Heart right ventricle (tissue), 16 donors: ENCODE measurements around the gene THSD7A. TPM values are rescaled to one million over a fixed set of nuclear protein-coding genes. Genes with fewer than 3 reads are reported as not detected.

Experiments used
- ATAC-seq, 8 donors: fragments of 200-7000 bp; cut with Tn5 transposase; one replicate each; pipeline ENCODE4 v1.9.1; 2020; ENCODE audit warnings: mild to moderate bottlenecking in 8 of 8, moderate library complexity in 8 of 8, moderate number of reproducible peaks in 1 of 8
- DNase-seq, 2 donors: peaks; one replicate each; pipeline ENCODE4 v3.0.0-alpha.2; 2020
- H3K27ac ChIP-seq, 10 donors: fragments of 200-600 bp; sonication (generic) in 2 of 10; one replicate each; pipeline versions ENCODE4 v1.5.0 to v1.8.0; 2020 to 2022; ENCODE audit warnings: mild to moderate bottlenecking in 3 of 10
- H3K27me3 ChIP-seq, 7 donors: fragments of 200-600 bp; one replicate each; pipeline ENCODE4 v1.8.0; 2021 to 2022; ENCODE audit warnings: mild to moderate bottlenecking in 2 of 7
- H3K36me3 ChIP-seq, 9 donors: fragments of 200-600 bp; sonication (generic) in 1 of 9; one replicate each; pipeline versions ENCODE4 v1.5.0 to v1.8.0; 2020 to 2022; ENCODE audit warnings: mild to moderate bottlenecking in 2 of 9
- H3K4me1 ChIP-seq, 9 donors: fragments of 200-600 bp; sonication (generic) in 1 of 9; one replicate each; pipeline versions ENCODE4 v1.5.0 to v1.8.0; 2020 to 2022; ENCODE audit warnings: mild to moderate bottlenecking in 4 of 9
- H3K4me3 ChIP-seq, 10 donors: fragments of 200-600 bp; sonication (generic) in 2 of 10; one replicate each; pipeline versions ENCODE4 v1.5.0 to v1.8.0; 2020 to 2022; ENCODE audit warnings: mild to moderate bottlenecking in 7 of 10, moderate library complexity in 2 of 10
- H3K9me3 ChIP-seq, 11 donors: fragments of 200-600 bp in 10 of 11; sonication (generic) in 2 of 11; one replicate each; pipeline versions ENCODE4 v1.5.0 to v1.8.0; 2013 to 2022; ENCODE audit warnings: mild to moderate bottlenecking in 2 of 11, control low read depth in 1 of 11, moderate library complexity in 1 of 11
- CTCF ChIP-seq, 9 donors: fragments of 200-600 bp; sonication (generic) in 2 of 9; IDR thresholded peaks; one replicate each; pipeline versions ENCODE4 v1.5.0 to v1.8.0; 2021 to 2022; ENCODE audit warnings: antibody characterized with exemption in 9 of 9, mild to moderate bottlenecking in 5 of 9, moderate library complexity in 1 of 9
- WGBS, 2 donors: extraction: QIAGEN DNeasy Blood & Tissue Kit; methylation state at CpG; one replicate each; pipeline ENCODE4 v1.1.7; 2013; ENCODE audit warnings: inconsistent platforms in 1 of 2; 5-methylcytosine and 5-hydroxymethylcytosine counted together
- intact Hi-C, 10 donors: fragments of 100-400 bp; cut with DNase I; formaldehyde crosslinking; loops; one replicate each; pipeline versions ENCODE4 v1.11.1 to v1.14.2; 2022
- polyA plus RNA-seq, 2 donors: library from polyadenylated mRNA; stranded (reverse); fragments of 200-250 nt; gene quantifications; one replicate each; pipeline ENCODE4 v1.2.3, GENCODE V29; 2013
- total RNA-seq, 10 donors: library from RNA; stranded (reverse); fragmentation: NEBNext Ultra II Directional in 3 of 10; extraction: Animal tissue kit (Norgen Biotek cat#: 25700) in 3 of 10; gene quantifications; one replicate each; pipeline versions ENCODE4 v1.2.1 to v1.2.4, GENCODE V29; 2021 to 2023
- donor health status: Arrhythmogenic right ventricular cardiomyopathy.
- donor health status: ischemic (EF 13 %, LVEDD 7.1; RV severe dilation, severe dysfunction).
- donor health status: healthy with polysubstance abuse.
- donor health status: DM: no; HTN: yes; CAD: no.
- donor health status: DM: no; HTN: no; CAD: no.
- donor health status: ischemic (EF 25% LVEDD 6.9; RV normal size, moderate dysfunction).
- donor health status: ischemic (EF 25% LVEDD 5.7; RV mildly dilated, moderate dysfunction).
- donor health status: healthy.
- donor health status: DM: yes; HTN: yes; CAD: no.
- donor health status: Ischemic cardiomyopathy.
- donor health status: ischemic (EF 35%, LVEDD 5.7; RV mildly dilated, moderate dysfunction).
- donor health status: nonischemic (EF 11% LVEDD 7.7; RV severe dilation, severe dysfunction).
- donor health status: DM: yes; HTN: yes; CAD: no.
- donor health status: PGD.
- donor health status: ischemic (EF 29% LVEDD 5.4; RV normal size, mild dysfunction).
- donor health status: nonischemic (EF 23%, LVEDD 6.1; RV moderate dilation, normal function).

THSD7A gene
- total and polyA plus RNA-seq, 12 donors = 0.22 to 3.4 (median 1.2) TPM

- H3K27me3 ChIP-seq = no peaks in the 10 kb centered on the region
- peaks cover 0 to 6% (median 0%) of the 10 kb centered on the region in 11 donors for H3K9me3 ChIP-seq
- no peak overlapping the region for H3K27ac ChIP-seq
- ATAC-seq (no peak), DNase-seq (no peak)
- TF ChIP-seq CTCF (IDR thresholded peaks at IDR 0.05) = no peak
- H3K36me3 ChIP-seq = no peaks in the 10 kb centered on the region
- WGBS, 2 donors = 71% methylated on average over 4 of the region's 4 CpGs
- intact Hi-C loops = no loop called here
- peaks cover 0 to 1% (median 0%) of the 10 kb centered on the region in 9 donors for H3K4me1 ChIP-seq
- no peak overlapping the region for H3K4me3 ChIP-seq
Measured at GRCh38 chr7:11335947-11336346, 496.1 kb downstream of the THSD7A start.

- TF ChIP-seq CTCF (IDR thresholded peaks at IDR 0.05) = no peak
- intact Hi-C loops = no loop called here
Measured at GRCh38 chr7:11332865-11333228, 499.2 kb downstream of the THSD7A start.

GRCh38 chr7:11332186-11332864, 499.7 kb downstream of the THSD7A start:
- Histone ChIP-seq H3K9me3 (peaks cover 0 to 6% (median 0%) of the 10 kb centered on the region in 11 donors), H3K4me1 (no peaks in the 10 kb centered on the region), H3K27ac (no peak overlapping the region), H3K4me3 (no peak overlapping the region), H3K36me3 (no peaks in the 10 kb centered on the region), H3K27me3 (no peaks in the 10 kb centered on the region)
- 85 to 89% methylated on average over 4 of the region's 4 CpGs for WGBS, 2 donors
- DNase-seq (no peak), ATAC-seq (no peak)
- no peak for TF ChIP-seq CTCF (IDR thresholded peaks at IDR 0.05)
- intact Hi-C loops = no loop called here

More at GRCh38 chr7:11332865-11333228, 499.2 kb downstream of the THSD7A start:
- Histone ChIP-seq H3K4me3 (no peak overlapping the region), H3K27me3 (no peaks in the 10 kb centered on the region), H3K4me1 (no peaks in the 10 kb centered on the region), H3K9me3 (peaks cover 0 to 6% (median 0%) of the 10 kb centered on the region in 11 donors), H3K27ac (no peak overlapping the region), H3K36me3 (no peaks in the 10 kb centered on the region)
- no peak for DNase-seq
- 96% methylated on average over 2 of the region's 2 CpGs for WGBS, 2 donors
- ATAC-seq = no peak

GRCh38 chr7:11331128-11332102, 500.6 kb downstream of the THSD7A start:
- Histone ChIP-seq H3K36me3 (no peaks in the 10 kb centered on the region), H3K9me3 (peaks cover 0 to 6% (median 0%) of the 10 kb centered on the region in 11 donors), H3K4me1 (no peaks in the 10 kb centered on the region), H3K4me3 (no peak overlapping the region), H3K27ac (no peak overlapping the region), H3K27me3 (no peaks in the 10 kb centered on the region)
- DNase-seq = no peak
- no peak for ATAC-seq
- TF ChIP-seq CTCF (IDR thresholded peaks at IDR 0.05) = no peak
- intact Hi-C loops = no loop called here
- 79% methylated on average over 8 of the region's 8 CpGs for WGBS, 2 donors
